AG09319 (cell line): ENCODE data around the gene KIF26A.

ENCODE experiments used
- DNase-seq: peaks from one replicate; pipeline ENCODE4 v3.0.0-alpha.2; 2010; ENCODE audit warnings: low read depth; ENCODE audit errors: extremely low read depth
- CTCF ChIP-seq: IDR thresholded peaks from 2 replicates; pipeline ENCODE4 v1.5.1; 2011; ENCODE audit warnings: low read depth, mild to moderate bottlenecking, inconsistent platforms, low read length, moderate library complexity

The KIF26A gene

GRCh38 chr14:104201496-104201895, 63.1 kb downstream of the KIF26A start:
- no peak for DNase-seq
- TF ChIP-seq CTCF: no peak

- DNase-seq: no peak
- no peak for TF ChIP-seq CTCF
Measured at GRCh38 chr14:104202259-104203070, 64.1 kb downstream of the KIF26A start.

GRCh38 chr14:104203071-104203425, 64.7 kb downstream of the KIF26A start:
- no peak for DNase-seq
- TF ChIP-seq CTCF: no peak

GRCh38 chr14:104204660-104205149, 66.3 kb downstream of the KIF26A start:
- DNase-seq: no peak

GRCh38 chr14:104205781-104206180, 67.4 kb downstream of the KIF26A start:
- no peak for DNase-seq
- TF ChIP-seq CTCF: no peak

More at GRCh38 chr14:104204660-104205149, 66.3 kb downstream of the KIF26A start:
- TF ChIP-seq CTCF: no peak

- no peak for DNase-seq
- no peak for TF ChIP-seq CTCF
Measured at GRCh38 chr14:104206281-104206904, 68.0 kb downstream of the KIF26A start.
